ENCODE data around the gene FGF7. TPM values are rescaled to one million over a fixed set of nuclear protein-coding genes. Genes with fewer than 3 reads are reported as not detected.

The FGF7 gene
- total RNA-seq, 1 experiment from 2014 or later: not detected

GRCh38 chr15:49435174-49435573 is 12.1 kb downstream of the FGF7 start:
- Histone ChIP-seq H3K79me1 (ENCODE audit: insufficient read depth, low read depth, low read length, poor library complexity, severe bottlenecking) (no peaks in the 10 kb centered on the region), H2BK12ac (ENCODE audit: insufficient read length, low read depth, low read length) (no peak overlapping the region), H3K23ac (ENCODE audit: insufficient read length, low read depth, low read length) (no peak overlapping the region), H3K18ac (ENCODE audit: insufficient read length, low read depth, low read length) (no peak overlapping the region), H2AK5ac (ENCODE audit: insufficient read length, low read length) (no peak overlapping the region), H3K27ac (ENCODE audit: insufficient read length, low read depth, low read length) (no peak overlapping the region), H4K91ac (ENCODE audit: insufficient read length, low read depth, low read length) (no peak overlapping the region), H3K56ac (ENCODE audit: insufficient read length, low read depth, low read length) (no peak overlapping the region), H4K5ac (ENCODE audit: insufficient read length, low read depth, low read length) (no peak overlapping the region), H3K4ac (ENCODE audit: low read depth, low read length) (no peak overlapping the region), H3T11ph (ENCODE audit: low read length) (no peak overlapping the region), H4K8ac (replicated peaks; ENCODE audit: insufficient read length, low read depth, low read length) (no peak overlapping the region), H3K79me2 (ENCODE audit: insufficient read depth, low read length) (no peaks in the 10 kb centered on the region), H2BK5ac (ENCODE audit: insufficient read length, low read length) (no peak overlapping the region), H3K9me3 (ENCODE audit: control insufficient read depth, low read depth, low read length) (no peaks in the 10 kb centered on the region), H3K27me3 (ENCODE audit: insufficient read depth, low read length) (no peaks in the 10 kb centered on the region), H2BK20ac (ENCODE audit: low read depth, low read length, poor library complexity, severe bottlenecking) (no peak overlapping the region), H2BK120ac (ENCODE audit: low read depth, low read length, poor library complexity, severe bottlenecking) (no peak overlapping the region), H2AFZ (ENCODE audit: low read length) (no peak overlapping the region), H3K4me2 (ENCODE audit: insufficient read depth, insufficient read length, low read length) (no peak overlapping the region), H4K20me1 (ENCODE audit: control insufficient read depth, insufficient read depth, insufficient read length) (no peaks in the 10 kb centered on the region), H3K14ac (ENCODE audit: insufficient read depth, low read length) (no peak overlapping the region), H3K4me1 (ENCODE audit: insufficient read depth, low read length) (no peaks in the 10 kb centered on the region; the same call in 1 of the 2 replicates), H3K9ac (ENCODE audit: extremely low read depth, insufficient read length, low read length) (no peak overlapping the region), H3K23me2 (ENCODE audit: insufficient read length, low read depth, low read length, poor library complexity, severe bottlenecking) (no peaks in the 10 kb centered on the region), H2BK15ac (ENCODE audit: low read depth, low read length) (no peak overlapping the region)
- Mint-ChIP-seq H3K27me3 (ENCODE audit: low read depth) (no peaks in the 10 kb centered on the region), H3K27ac (no peak overlapping the region), H3K4me1 (peaks cover 3 to 5% of the 10 kb centered on the region in 2 experiments; a peak in 2 of 4 replicates), H3K36me3 (ENCODE audit: insufficient read depth in 1 of 3, low read depth in 3 of 3) (no peaks in the 10 kb centered on the region), H3K4me3 (no peak overlapping the region), H3K9me3 (no peaks in the 10 kb centered on the region)
- TF ChIP-seq CTCF (conservative IDR thresholded peaks at IDR 0.05): no peak
- no peak for DNase-seq
- no CpG with 5 or more reads among the region's 1 CpG for WGBS (ENCODE audit: extremely low coverage, insufficient read length, low lambda C conversion rate)
